Measurements from ENCODE around the gene ATP2A3.
"Not testable (repeated sequence)": the region's sequence is repeated elsewhere in the genome, so short reads cannot be mapped to it uniquely, and the experiment has no call there.

- TF ChIP-seq, protein P1, sequence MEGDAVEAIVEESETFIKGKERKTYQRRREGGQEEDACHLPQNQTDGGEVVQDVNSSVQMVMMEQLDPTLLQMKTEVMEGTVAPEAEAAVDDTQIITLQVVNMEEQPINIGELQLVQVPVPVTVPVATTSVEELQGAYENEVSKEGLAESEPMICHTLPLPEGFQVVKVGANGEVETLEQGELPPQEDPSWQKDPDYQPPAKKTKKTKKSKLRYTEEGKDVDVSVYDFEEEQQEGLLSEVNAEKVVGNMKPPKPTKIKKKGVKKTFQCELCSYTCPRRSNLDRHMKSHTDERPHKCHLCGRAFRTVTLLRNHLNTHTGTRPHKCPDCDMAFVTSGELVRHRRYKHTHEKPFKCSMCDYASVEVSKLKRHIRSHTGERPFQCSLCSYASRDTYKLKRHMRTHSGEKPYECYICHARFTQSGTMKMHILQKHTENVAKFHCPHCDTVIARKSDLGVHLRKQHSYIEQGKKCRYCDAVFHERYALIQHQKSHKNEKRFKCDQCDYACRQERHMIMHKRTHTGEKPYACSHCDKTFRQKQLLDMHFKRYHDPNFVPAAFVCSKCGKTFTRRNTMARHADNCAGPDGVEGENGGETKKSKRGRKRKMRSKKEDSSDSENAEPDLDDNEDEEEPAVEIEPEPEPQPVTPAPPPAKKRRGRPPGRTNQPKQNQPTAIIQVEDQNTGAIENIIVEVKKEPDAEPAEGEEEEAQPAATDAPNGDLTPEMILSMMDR (IDR thresholded peaks at IDR 0.05): not testable (repeated sequence)
- not testable (repeated sequence) for TF ChIP-seq POLR2A (IDR thresholded peaks at IDR 0.05)
Measured at GRCh38 chr17:3948551-3948950, 15.7 kb downstream of the ATP2A3 start.
